ENCODE results near the gene MAPK4. TPM values are rescaled to one million over a fixed set of nuclear protein-coding genes. Genes with fewer than 3 reads are reported as not detected.

MAPK4 gene
- total RNA-seq, 2 donors from 2014 or later, result 10.6 to 12.6 TPM

DNA sequence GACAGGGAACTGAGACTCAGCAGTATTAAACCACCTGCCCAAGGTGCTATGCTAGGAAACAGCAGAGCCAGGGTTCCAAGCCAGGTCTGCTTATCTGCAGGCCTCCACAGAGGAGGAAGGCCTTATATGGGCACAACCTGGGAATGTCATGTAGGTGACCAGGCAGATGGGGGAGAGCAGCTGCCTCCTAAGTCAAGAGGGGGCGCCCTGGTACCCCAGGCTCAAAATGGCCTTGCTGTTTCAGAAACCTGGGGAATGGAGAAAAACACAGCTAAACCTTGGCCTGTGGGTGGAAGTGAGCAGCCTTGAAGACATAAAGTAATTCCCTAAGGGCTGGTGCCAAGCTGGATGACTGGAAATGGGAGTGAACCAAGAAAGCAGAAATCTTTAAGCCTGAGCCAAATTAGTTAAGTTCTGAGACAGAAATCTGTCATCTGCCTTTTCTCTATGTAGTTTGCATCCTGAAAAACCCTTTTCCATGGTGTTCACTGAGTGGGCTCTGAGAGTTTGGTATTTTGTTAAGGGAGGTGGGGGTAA lies 79.1 kb downstream of the MAPK4 start:
- no peaks in the 10 kb centered on the region for H3K4me1 ChIP-seq (replicated peaks)
- DNase-seq (ENCODE audit: low spot score), result no peak
- TF ChIP-seq POLR2A (IDR thresholded peaks at IDR 0.05), result no peak
- TF ChIP-seq POLR2AphosphoS5 (IDR thresholded peaks at IDR 0.05), result no peak
- TF ChIP-seq, protein P1, sequence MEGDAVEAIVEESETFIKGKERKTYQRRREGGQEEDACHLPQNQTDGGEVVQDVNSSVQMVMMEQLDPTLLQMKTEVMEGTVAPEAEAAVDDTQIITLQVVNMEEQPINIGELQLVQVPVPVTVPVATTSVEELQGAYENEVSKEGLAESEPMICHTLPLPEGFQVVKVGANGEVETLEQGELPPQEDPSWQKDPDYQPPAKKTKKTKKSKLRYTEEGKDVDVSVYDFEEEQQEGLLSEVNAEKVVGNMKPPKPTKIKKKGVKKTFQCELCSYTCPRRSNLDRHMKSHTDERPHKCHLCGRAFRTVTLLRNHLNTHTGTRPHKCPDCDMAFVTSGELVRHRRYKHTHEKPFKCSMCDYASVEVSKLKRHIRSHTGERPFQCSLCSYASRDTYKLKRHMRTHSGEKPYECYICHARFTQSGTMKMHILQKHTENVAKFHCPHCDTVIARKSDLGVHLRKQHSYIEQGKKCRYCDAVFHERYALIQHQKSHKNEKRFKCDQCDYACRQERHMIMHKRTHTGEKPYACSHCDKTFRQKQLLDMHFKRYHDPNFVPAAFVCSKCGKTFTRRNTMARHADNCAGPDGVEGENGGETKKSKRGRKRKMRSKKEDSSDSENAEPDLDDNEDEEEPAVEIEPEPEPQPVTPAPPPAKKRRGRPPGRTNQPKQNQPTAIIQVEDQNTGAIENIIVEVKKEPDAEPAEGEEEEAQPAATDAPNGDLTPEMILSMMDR (IDR thresholded peaks at IDR 0.05), result no peak
- 100% methylated on average over 1 of the region's 1 CpG for WGBS
- H3K4me3 ChIP-seq, result no peak overlapping the region
- no peaks in the 10 kb centered on the region for H3K27me3 ChIP-seq (replicated peaks; ENCODE audit: insufficient read depth)
- no peaks in the 10 kb centered on the region for H3K9me3 ChIP-seq
- intact Hi-C loops (cut with DNase I), result no loop called here
- H3K36me3 ChIP-seq, result no peaks in the 10 kb centered on the region
- H3K27ac ChIP-seq, result no peak overlapping the region

DNA sequence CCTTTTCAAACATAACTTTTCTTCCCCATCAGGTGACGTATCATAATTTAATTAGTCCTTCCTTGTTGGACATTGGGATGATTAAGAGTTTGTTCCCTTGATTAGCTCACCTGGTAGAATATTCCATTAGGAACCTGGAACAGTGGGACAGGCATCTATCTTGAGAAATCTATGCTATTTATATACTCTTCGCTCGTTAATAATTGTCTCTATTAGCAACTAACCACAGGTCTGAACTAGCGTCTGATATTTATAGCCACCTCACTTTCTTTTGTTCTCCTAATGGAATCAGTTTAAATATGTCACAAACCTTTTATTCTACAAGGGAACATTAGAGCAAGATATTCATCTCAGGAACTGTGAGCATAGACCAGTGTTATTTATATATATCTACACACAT lies 79.8 kb downstream of the MAPK4 start:
- WGBS, result 41% methylated on average over 4 of the region's 4 CpGs
- H3K4me1 ChIP-seq (replicated peaks), result no peaks in the 10 kb centered on the region
- TF ChIP-seq POLR2A (IDR thresholded peaks at IDR 0.05) (no peak), POLR2AphosphoS5 (IDR thresholded peaks at IDR 0.05) (no peak)
- TF ChIP-seq, protein P1 (IDR thresholded peaks at IDR 0.05), result no peak
- H3K9me3 ChIP-seq, result no peaks in the 10 kb centered on the region
- H3K4me3 ChIP-seq, result no peak overlapping the region
- H3K27me3 ChIP-seq (replicated peaks; ENCODE audit: insufficient read depth), result no peaks in the 10 kb centered on the region
- intact Hi-C loops (cut with DNase I), result no loop called here
- DNase-seq (ENCODE audit: low spot score), result no peak
- H3K27ac ChIP-seq, result no peak overlapping the region
- no peaks in the 10 kb centered on the region for H3K36me3 ChIP-seq

DNA sequence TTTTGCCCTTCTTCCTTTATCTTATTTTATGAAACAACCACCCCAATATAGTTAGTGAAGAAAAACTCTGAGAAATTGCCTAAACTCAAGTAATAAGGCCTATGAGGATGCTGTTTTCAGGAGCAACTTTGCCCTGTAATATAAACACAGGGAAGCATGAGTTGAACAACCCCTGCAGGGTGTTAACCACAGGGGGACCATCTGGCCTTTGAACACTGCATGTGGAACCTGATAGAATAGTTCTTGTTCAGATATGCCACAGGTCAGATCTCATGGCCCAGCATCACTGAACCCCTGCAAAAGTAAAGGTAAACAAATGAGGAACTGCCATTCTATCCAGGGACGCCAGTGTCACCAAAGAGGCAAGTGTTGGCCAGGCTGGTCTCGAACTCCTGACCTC lies 82.6 kb downstream of the MAPK4 start:
- H3K27ac ChIP-seq, result no peak overlapping the region
- no peak for TF ChIP-seq POLR2A (IDR thresholded peaks at IDR 0.05)
- no peaks in the 10 kb centered on the region for H3K9me3 ChIP-seq
- intact Hi-C loops (cut with DNase I), result no loop called here
- WGBS, result 92% methylated on average over 2 of the region's 2 CpGs
- no peak for DNase-seq (ENCODE audit: low spot score)
- H3K36me3 ChIP-seq, result no peaks in the 10 kb centered on the region
- H3K4me3 ChIP-seq, result no peak overlapping the region
- no peaks in the 10 kb centered on the region for H3K4me1 ChIP-seq (replicated peaks)
- H3K27me3 ChIP-seq (replicated peaks; ENCODE audit: insufficient read depth), result no peaks in the 10 kb centered on the region

DNA sequence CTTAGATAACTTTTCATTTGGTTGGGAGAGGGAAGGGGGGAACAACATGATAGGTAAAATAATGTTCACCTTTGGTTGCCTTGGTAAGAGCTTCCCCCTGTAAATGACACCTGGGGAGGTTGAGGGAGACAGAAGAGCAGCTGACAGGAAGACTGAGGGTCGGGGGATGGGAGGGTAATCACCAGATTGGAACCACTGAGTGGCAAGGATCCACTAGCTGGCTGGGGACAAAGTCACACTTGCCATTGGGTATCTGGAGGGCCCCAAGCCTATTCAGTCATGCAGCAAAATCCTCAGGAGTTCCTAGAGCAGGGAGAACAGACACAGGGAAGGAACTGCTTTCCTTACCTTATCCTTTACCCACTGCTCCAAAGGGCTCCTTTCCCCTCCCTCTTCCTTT lies 84.3 kb downstream of the MAPK4 start:
- TF ChIP-seq POLR2AphosphoS5 (IDR thresholded peaks at IDR 0.05) (no peak), POLR2A (IDR thresholded peaks at IDR 0.05) (no peak)
- TF ChIP-seq, protein P1 (IDR thresholded peaks at IDR 0.05), result no peak
- Histone ChIP-seq H3K36me3 (no peaks in the 10 kb centered on the region), H3K4me3 (no peak overlapping the region), H3K4me1 (replicated peaks) (no peaks in the 10 kb centered on the region), H3K9me3 (no peaks in the 10 kb centered on the region), H3K27ac (no peak overlapping the region), H3K27me3 (replicated peaks; ENCODE audit: insufficient read depth) (no peaks in the 10 kb centered on the region)
- intact Hi-C loops (cut with DNase I), result no loop called here
- no peak for DNase-seq (ENCODE audit: low spot score)
- 96% methylated on average over 1 of the region's 1 CpG for WGBS

DNA sequence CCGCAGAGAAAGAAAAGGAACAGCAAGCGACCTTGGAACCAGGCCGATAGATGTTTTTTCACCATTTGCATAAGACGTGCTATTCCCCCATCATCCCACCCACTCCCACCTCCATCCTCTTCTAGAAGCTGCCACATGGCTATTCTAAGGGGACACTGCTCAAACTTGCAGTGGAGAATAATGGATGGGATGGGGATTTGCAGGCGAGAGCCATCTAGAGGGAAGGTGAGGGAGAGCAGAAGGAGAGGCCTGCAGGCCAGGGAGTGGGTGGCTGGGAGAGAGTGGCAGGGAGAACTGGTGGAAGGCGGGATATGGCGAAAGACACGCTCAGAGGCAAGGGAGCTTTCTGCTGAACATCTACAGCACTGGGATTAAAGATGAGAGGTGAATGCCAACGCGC lies 84.9 kb downstream of the MAPK4 start:
- TF ChIP-seq, protein P1 (IDR thresholded peaks at IDR 0.05), result peak in 2 of 4 experiments; percentile 32 to 35
- TF ChIP-seq POLR2AphosphoS5 (IDR thresholded peaks at IDR 0.05), result no peak
- TF ChIP-seq POLR2A (IDR thresholded peaks at IDR 0.05), result no peak
- no peaks in the 10 kb centered on the region for H3K36me3 ChIP-seq
- H3K4me1 ChIP-seq (replicated peaks), result no peaks in the 10 kb centered on the region
- no peaks in the 10 kb centered on the region for H3K9me3 ChIP-seq
- intact Hi-C loops (cut with DNase I), result no loop called here
- 76% methylated on average over 10 of the region's 10 CpGs for WGBS
- no peaks in the 10 kb centered on the region for H3K27me3 ChIP-seq (replicated peaks; ENCODE audit: insufficient read depth)
- no peak overlapping the region for H3K4me3 ChIP-seq
- DNase-seq (ENCODE audit: low spot score), result no peak
- no peak overlapping the region for H3K27ac ChIP-seq

Data from prostate gland (tissue), 2 donors.